ENCODE data around the gene MYOG.

GRCh38 chr1:203103829-203104495 lies 18.1 kb upstream of the MYOG start:
- TF ChIP-seq CTCF (IDR thresholded peaks at IDR 0.05): no peak
- no peak for TF ChIP-seq POLR2A (IDR thresholded peaks at IDR 0.05)

All from heart left ventricle (tissue), 13 donors.